Activated naive CD4-positive, alpha-beta T cell treated with anti-CD3 and anti-CD28 coated beads, Interleukin-2, amount 50 U/mL, for 24 hours (primary cell): ENCODE measurements around the gene ANKMY2.
"Not testable (repeated sequence)": the region's sequence is repeated elsewhere in the genome, so short reads cannot be mapped to it uniquely, and the experiment has no call there.

ENCODE experiments used
- H3K27ac Mint-ChIP-seq: one replicate; pipeline ENCODE4 v1.8.0; 2021; ENCODE audit warnings: mild to moderate bottlenecking, mixed read lengths
- H3K27me3 Mint-ChIP-seq: one replicate; pipeline ENCODE4 v1.8.0; 2021; ENCODE audit warnings: mixed read lengths
- H3K36me3 Mint-ChIP-seq: one replicate; pipeline ENCODE4 v1.8.0; 2021; ENCODE audit warnings: mixed read lengths
- H3K4me1 Mint-ChIP-seq: one replicate; pipeline ENCODE4 v1.8.0; 2021; ENCODE audit warnings: mixed read lengths
- H3K4me3 Mint-ChIP-seq: one replicate; pipeline ENCODE4 v1.8.0; 2021; ENCODE audit warnings: mild to moderate bottlenecking, mixed read lengths
- H3K9me3 Mint-ChIP-seq: one replicate; pipeline ENCODE4 v1.8.0; 2021; ENCODE audit warnings: mixed read lengths

The ANKMY2 gene

GRCh38 chr7:16668978-16669377, 23.4 kb upstream of the ANKMY2 start:
- no peak overlapping the region for H3K4me3 Mint-ChIP-seq
- H3K9me3 Mint-ChIP-seq, result peaks cover 5% of the 10 kb centered on the region
- H3K36me3 Mint-ChIP-seq, result peaks cover 44% of the 10 kb centered on the region
- H3K4me1 Mint-ChIP-seq, result peaks cover 46% of the 10 kb centered on the region
- no peak overlapping the region for H3K27ac Mint-ChIP-seq
- no peaks in the 10 kb centered on the region for H3K27me3 Mint-ChIP-seq

- H3K9me3 Mint-ChIP-seq, result peaks cover 5% of the 10 kb centered on the region
- H3K27ac Mint-ChIP-seq, result peak overlapping the region; percentile 70
- H3K36me3 Mint-ChIP-seq, result peaks cover 44% of the 10 kb centered on the region
- H3K4me3 Mint-ChIP-seq, result no peak overlapping the region
- H3K4me1 Mint-ChIP-seq, result peaks cover 47% of the 10 kb centered on the region
- H3K27me3 Mint-ChIP-seq, result no peaks in the 10 kb centered on the region
Observed at GRCh38 chr7:16668049-16668858, 22.7 kb upstream of the ANKMY2 start.

- Mint-ChIP-seq H3K27ac (no peak overlapping the region), H3K9me3 (peaks cover 5% of the 10 kb centered on the region), H3K36me3 (peaks cover 40% of the 10 kb centered on the region), H3K27me3 (no peaks in the 10 kb centered on the region), H3K4me3 (no peak overlapping the region), H3K4me1 (peaks cover 52% of the 10 kb centered on the region)
Observed at GRCh38 chr7:16667355-16667754, 21.8 kb upstream of the ANKMY2 start.

- H3K27ac Mint-ChIP-seq, result no peak overlapping the region
- peaks cover 15% of the 10 kb centered on the region for H3K36me3 Mint-ChIP-seq
- H3K9me3 Mint-ChIP-seq, result no peaks in the 10 kb centered on the region
- no peak overlapping the region for H3K4me3 Mint-ChIP-seq
- no peaks in the 10 kb centered on the region for H3K27me3 Mint-ChIP-seq
- H3K4me1 Mint-ChIP-seq, result peaks cover 45% of the 10 kb centered on the region
Observed at GRCh38 chr7:16661924-16662323, 16.4 kb upstream of the ANKMY2 start.

GRCh38 chr7:16660702-16661464, 15.3 kb upstream of the ANKMY2 start:
- H3K4me1 Mint-ChIP-seq, result peaks cover 50% of the 10 kb centered on the region

GRCh38 chr7:16659854-16660497, 14.4 kb upstream of the ANKMY2 start:
- H3K4me1 Mint-ChIP-seq, result peaks cover 53% of the 10 kb centered on the region

More at GRCh38 chr7:16660702-16661464, 15.3 kb upstream of the ANKMY2 start:
- peaks cover 15% of the 10 kb centered on the region for H3K36me3 Mint-ChIP-seq
- H3K4me3 Mint-ChIP-seq, result peak overlapping the region; percentile 12
- no peaks in the 10 kb centered on the region for H3K9me3 Mint-ChIP-seq
- peak overlapping the region; percentile 21 for H3K27ac Mint-ChIP-seq
- no peaks in the 10 kb centered on the region for H3K27me3 Mint-ChIP-seq

GRCh38 chr7:16657656-16658279, 12.2 kb upstream of the ANKMY2 start:
- no peak overlapping the region for H3K4me3 Mint-ChIP-seq
- H3K9me3 Mint-ChIP-seq, result no peaks in the 10 kb centered on the region
- H3K4me1 Mint-ChIP-seq, result peaks cover 54% of the 10 kb centered on the region
- H3K27ac Mint-ChIP-seq, result no peak overlapping the region
- peaks cover 16% of the 10 kb centered on the region for H3K36me3 Mint-ChIP-seq
- no peaks in the 10 kb centered on the region for H3K27me3 Mint-ChIP-seq

More at GRCh38 chr7:16659854-16660497, 14.4 kb upstream of the ANKMY2 start:
- H3K27me3 Mint-ChIP-seq, H3K27ac Mint-ChIP-seq, H3K9me3 Mint-ChIP-seq, H3K4me3 Mint-ChIP-seq: not testable (repeated sequence)
- H3K36me3 Mint-ChIP-seq, result peaks cover 12% of the 10 kb centered on the region

GRCh38 chr7:16656141-16656540, 10.6 kb upstream of the ANKMY2 start:
- Mint-ChIP-seq H3K9me3 (no peaks in the 10 kb centered on the region), H3K4me1 (peaks cover 57% of the 10 kb centered on the region), H3K27me3 (no peaks in the 10 kb centered on the region), H3K27ac (no peak overlapping the region), H3K4me3 (no peak overlapping the region), H3K36me3 (peaks cover 16% of the 10 kb centered on the region)

- Mint-ChIP-seq H3K4me1 (peaks cover 58% of the 10 kb centered on the region), H3K27ac (no peak overlapping the region), H3K9me3 (no peaks in the 10 kb centered on the region), H3K36me3 (peaks cover 16% of the 10 kb centered on the region), H3K27me3 (no peaks in the 10 kb centered on the region), H3K4me3 (no peak overlapping the region)
Observed at GRCh38 chr7:16655394-16655793, 9.8 kb upstream of the ANKMY2 start.

- H3K27me3 Mint-ChIP-seq, result no peaks in the 10 kb centered on the region
- peak overlapping the region; percentile 47 for H3K4me3 Mint-ChIP-seq
- peaks cover 81% of the 10 kb centered on the region for H3K4me1 Mint-ChIP-seq
- H3K36me3 Mint-ChIP-seq, result peaks cover 26% of the 10 kb centered on the region
- H3K9me3 Mint-ChIP-seq, result no peaks in the 10 kb centered on the region
- no peak overlapping the region for H3K27ac Mint-ChIP-seq
Observed at GRCh38 chr7:16652888-16653287, 7.3 kb upstream of the ANKMY2 start.

GRCh38 chr7:16652240-16652583, 6.7 kb upstream of the ANKMY2 start:
- Mint-ChIP-seq H3K4me3 (peak overlapping the region; percentile 34), H3K4me1 (peaks cover 81% of the 10 kb centered on the region), H3K27me3 (no peaks in the 10 kb centered on the region), H3K9me3 (no peaks in the 10 kb centered on the region), H3K27ac (no peak overlapping the region), H3K36me3 (peaks cover 22% of the 10 kb centered on the region)

- peak overlapping the region; percentile 34 for H3K4me3 Mint-ChIP-seq
Observed at GRCh38 chr7:16651396-16652239, 6.1 kb upstream of the ANKMY2 start.

GRCh38 chr7:16650266-16650665, 4.7 kb upstream of the ANKMY2 start:
- Mint-ChIP-seq H3K4me1 (peaks cover 72% of the 10 kb centered on the region), H3K9me3 (no peaks in the 10 kb centered on the region), H3K36me3 (peaks cover 20% of the 10 kb centered on the region), H3K27me3 (no peaks in the 10 kb centered on the region), H3K4me3 (peak overlapping the region; percentile 61), H3K27ac (no peak overlapping the region)

More at GRCh38 chr7:16651396-16652239, 6.1 kb upstream of the ANKMY2 start:
- peaks cover 76% of the 10 kb centered on the region for H3K4me1 Mint-ChIP-seq
- peaks cover 22% of the 10 kb centered on the region for H3K36me3 Mint-ChIP-seq
- no peaks in the 10 kb centered on the region for H3K27me3 Mint-ChIP-seq
- no peaks in the 10 kb centered on the region for H3K9me3 Mint-ChIP-seq
- no peak overlapping the region for H3K27ac Mint-ChIP-seq

GRCh38 chr7:16649196-16649595, 3.6 kb upstream of the ANKMY2 start:
- peak overlapping the region; percentile 96 for H3K4me3 Mint-ChIP-seq
- H3K36me3 Mint-ChIP-seq, result peaks cover 20% of the 10 kb centered on the region
- H3K27ac Mint-ChIP-seq, result no peak overlapping the region
- no peaks in the 10 kb centered on the region for H3K9me3 Mint-ChIP-seq
- no peaks in the 10 kb centered on the region for H3K27me3 Mint-ChIP-seq
- H3K4me1 Mint-ChIP-seq, result peaks cover 73% of the 10 kb centered on the region

- Mint-ChIP-seq H3K36me3 (peaks cover 19% of the 10 kb centered on the region), H3K9me3 (no peaks in the 10 kb centered on the region), H3K27me3 (no peaks in the 10 kb centered on the region), H3K4me1 (peaks cover 78% of the 10 kb centered on the region), H3K27ac (no peak overlapping the region), H3K4me3 (peak overlapping the region; percentile 96)
Observed at GRCh38 chr7:16648551-16648950, 3.0 kb upstream of the ANKMY2 start.
